Rectal smooth muscle tissue (tissue), 1 donor: Measurements from ENCODE around the gene DLL1.

Experiments
- H3K27ac ChIP-seq: one replicate; pipeline ENCODE4 v1.7.0; 2013; ENCODE audit warnings: low read depth, low read length, inconsistent platforms
- H3K27me3 ChIP-seq: one replicate; pipeline ENCODE4 v1.7.0; 2013; ENCODE audit warnings: low read length; ENCODE audit not compliant: control insufficient read depth, insufficient read depth
- H3K36me3 ChIP-seq: one replicate; pipeline ENCODE4 v1.7.0; 2013; ENCODE audit warnings: low read length; ENCODE audit not compliant: control insufficient read depth, insufficient read depth
- H3K4me1 ChIP-seq: one replicate; pipeline ENCODE4 v1.7.0; 2013; ENCODE audit warnings: low read length; ENCODE audit not compliant: control insufficient read depth, insufficient read depth
- H3K4me3 ChIP-seq: one replicate; pipeline ENCODE4 v1.7.0; 2013; ENCODE audit warnings: low read length
- H3K9ac ChIP-seq: one replicate; pipeline ENCODE4 v1.7.0; 2013; ENCODE audit warnings: low read length

Gene DLL1

DNA sequence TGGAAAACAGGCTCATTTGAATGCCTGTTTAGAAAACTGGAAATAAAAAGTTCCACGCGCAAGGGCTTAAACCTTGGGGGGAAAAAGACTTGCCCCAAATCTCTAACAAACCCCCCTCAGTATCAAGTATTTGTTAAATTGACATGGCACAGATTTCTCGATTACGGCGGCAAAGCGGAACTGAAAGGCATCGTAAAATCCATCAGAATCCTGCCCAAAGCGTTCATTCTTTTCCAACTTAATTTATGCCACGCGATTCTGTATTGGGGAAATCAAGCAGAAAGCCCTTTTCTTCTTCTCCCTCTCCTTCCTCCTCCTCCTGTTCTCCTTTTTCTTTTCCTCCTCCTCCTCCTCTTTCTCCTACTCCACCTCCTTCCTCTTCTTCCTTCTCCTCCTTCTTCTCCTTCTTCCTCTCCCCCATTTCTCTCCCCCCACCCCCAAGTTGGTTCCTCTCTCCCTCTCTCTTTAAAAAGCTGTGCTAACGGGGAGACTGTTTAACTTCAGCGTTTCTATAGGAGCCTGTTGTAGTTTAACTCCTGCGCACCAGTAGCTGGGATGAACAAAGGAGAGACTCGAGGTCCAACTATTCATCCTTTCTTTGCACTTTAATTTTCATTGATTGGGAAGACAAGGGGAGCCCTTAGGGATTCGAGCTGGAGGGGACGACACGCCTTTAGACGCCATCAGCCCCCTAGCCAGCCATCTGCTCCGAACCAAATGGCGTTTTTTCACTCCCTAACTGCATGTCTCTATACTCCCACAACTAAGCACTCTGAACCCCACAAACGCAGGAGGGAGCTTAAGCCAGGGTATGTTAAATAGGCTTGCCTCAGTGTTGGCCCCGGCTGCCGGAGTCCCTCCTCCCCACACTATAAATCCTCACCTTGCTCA lies 2.7 kb upstream of the DLL1 start:
- Histone ChIP-seq H3K36me3 (no peaks in the 10 kb centered on the region), H3K4me1 (peaks cover 4% of the 10 kb centered on the region), H3K27ac (no peak overlapping the region), H3K4me3 (no peak overlapping the region), H3K9ac (no peak overlapping the region), H3K27me3 (peaks cover 53% of the 10 kb centered on the region)

DNA sequence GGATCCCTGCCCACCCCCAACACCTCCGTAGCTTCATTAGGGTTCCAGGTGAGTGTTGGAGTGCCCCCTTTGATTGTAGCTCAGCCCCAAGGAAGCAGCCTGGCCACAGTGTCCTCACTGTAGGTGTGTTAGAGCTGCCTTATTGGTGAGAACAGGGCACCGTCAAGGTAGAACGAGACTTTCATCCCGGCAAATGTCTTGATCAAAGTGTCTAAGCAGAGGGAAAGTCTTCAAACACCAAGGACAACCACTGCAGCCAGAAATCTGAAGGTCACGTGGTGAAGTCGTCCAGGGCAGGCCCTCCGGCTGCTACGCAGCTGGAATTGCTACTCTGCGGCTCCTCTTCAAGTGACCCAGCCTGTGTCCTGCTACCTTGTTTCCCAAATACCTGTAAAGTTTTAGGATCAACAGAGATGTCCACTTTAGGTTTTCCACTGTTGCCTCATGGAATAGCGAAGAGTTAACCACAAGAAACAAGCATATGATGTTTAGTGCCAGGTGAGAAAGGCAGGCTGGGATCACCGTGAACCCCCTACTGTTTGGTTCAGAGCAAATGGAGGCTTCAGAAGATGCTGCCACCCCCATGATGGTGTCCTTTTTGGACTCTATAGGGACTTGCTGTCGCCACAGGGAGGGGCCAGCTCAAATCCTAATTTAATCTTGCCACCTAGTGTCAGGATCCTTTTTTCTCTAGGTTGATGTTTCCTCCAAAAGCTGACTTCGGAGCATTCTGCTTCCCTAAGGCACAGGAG lies 1.7 kb upstream of the DLL1 start:
- no peaks in the 10 kb centered on the region for H3K36me3 ChIP-seq
- H3K4me3 ChIP-seq, result peak overlapping the region; percentile 25
- no peak overlapping the region for H3K27ac ChIP-seq
- H3K27me3 ChIP-seq, result peaks cover 59% of the 10 kb centered on the region
- no peak overlapping the region for H3K9ac ChIP-seq
- peaks cover 4% of the 10 kb centered on the region for H3K4me1 ChIP-seq

DNA sequence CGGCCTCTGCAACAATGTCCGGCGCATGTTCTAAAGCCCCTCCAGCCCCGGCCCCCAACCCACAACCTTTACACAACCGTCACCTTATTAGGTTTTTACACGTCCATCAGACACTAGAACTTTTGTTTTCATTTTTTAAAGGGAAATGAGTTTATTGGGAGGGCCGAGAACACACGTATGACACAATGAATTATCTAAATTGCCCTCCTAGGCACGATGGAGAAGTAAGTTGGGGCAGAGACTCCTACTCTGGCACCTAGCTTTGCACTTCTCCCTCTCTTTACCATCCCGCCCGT lies 1.2 kb upstream of the DLL1 start:
- peaks cover 63% of the 10 kb centered on the region for H3K27me3 ChIP-seq
- no peak overlapping the region for H3K9ac ChIP-seq
- peak overlapping the region; percentile 54 for H3K4me3 ChIP-seq
- no peaks in the 10 kb centered on the region for H3K36me3 ChIP-seq
- H3K27ac ChIP-seq, result no peak overlapping the region
- H3K4me1 ChIP-seq, result peaks cover 4% of the 10 kb centered on the region

DNA sequence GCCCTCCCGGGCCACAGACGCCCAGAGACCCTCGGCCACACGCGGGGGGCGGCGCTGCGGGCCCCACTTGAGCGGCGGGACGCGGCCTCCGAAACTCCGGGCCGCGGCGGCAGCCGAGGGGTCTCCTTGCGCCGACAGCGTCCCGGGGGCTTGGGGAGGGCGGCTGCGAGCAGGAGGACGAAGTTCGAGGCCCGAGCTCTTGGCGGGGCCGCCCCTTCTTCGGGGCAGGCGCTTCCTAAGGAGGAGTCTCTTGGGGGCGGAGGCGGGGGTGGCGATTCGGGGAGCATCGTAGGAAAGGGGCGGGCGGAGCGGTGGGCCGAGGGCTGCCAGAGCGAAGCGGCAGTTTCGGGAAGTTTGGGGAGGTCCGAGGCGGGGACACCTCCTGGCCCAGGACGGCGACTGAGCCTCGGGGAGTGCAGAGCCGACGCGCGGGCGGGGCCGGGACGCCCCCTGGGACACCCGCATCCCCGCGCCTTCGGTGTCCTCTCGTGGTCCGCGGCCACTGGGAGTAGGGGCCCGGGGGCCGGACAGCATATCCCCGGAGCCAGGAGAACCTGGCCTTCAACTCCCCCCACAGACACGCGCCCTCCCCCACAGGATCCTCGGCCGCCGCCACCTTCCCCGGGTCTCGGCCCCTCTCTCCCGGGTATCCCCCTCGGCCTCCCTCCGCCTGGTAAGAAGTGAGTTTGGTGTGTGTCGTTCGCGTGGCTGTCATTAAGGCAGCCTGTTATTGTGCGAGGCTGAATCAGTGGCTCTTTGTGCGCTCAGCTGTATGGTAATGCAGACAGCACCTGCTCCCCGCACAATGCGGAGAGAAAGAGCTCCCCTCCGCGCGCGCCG lies 613 bp upstream of the DLL1 start:
- Histone ChIP-seq H3K4me1 (peaks cover 4% of the 10 kb centered on the region), H3K36me3 (no peaks in the 10 kb centered on the region), H3K27me3 (peaks cover 60% of the 10 kb centered on the region), H3K9ac (no peak overlapping the region), H3K4me3 (peak overlapping the region; percentile 54), H3K27ac (peak overlapping the region; percentile 14)

DNA sequence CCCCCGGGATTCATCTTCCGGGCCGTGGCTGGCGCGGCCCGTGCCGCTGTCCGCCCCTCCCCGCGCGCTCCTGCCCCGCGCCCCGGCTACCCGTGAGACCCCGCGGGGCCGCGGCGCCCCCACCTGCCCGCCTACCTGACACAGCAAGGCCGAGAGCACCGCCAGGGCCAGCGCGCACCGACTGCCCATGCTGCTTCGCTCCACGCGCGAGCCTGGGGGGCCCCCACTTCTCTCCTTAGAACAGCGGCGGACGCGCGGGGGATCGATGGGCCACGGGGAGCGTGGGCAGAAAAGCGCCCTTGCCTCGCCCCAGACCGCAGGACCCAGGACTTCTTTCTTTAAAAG lies 955 bp downstream of the DLL1 start:
- H3K4me1 ChIP-seq, result no peaks in the 10 kb centered on the region
- H3K36me3 ChIP-seq, result no peaks in the 10 kb centered on the region
- H3K27me3 ChIP-seq, result peaks cover 48% of the 10 kb centered on the region
- peak overlapping the region; percentile 35 for H3K9ac ChIP-seq
- no peak overlapping the region for H3K27ac ChIP-seq
- peak overlapping the region; percentile 76 for H3K4me3 ChIP-seq

- Histone ChIP-seq H3K27ac (no peak overlapping the region), H3K4me1 (no peaks in the 10 kb centered on the region), H3K27me3 (peaks cover 44% of the 10 kb centered on the region), H3K4me3 (peak overlapping the region; percentile 76), H3K36me3 (no peaks in the 10 kb centered on the region), H3K9ac (no peak overlapping the region)
These were observed 1.5 kb downstream of the DLL1 start for GRCh38 chr6:170289180-170289931.

DNA sequence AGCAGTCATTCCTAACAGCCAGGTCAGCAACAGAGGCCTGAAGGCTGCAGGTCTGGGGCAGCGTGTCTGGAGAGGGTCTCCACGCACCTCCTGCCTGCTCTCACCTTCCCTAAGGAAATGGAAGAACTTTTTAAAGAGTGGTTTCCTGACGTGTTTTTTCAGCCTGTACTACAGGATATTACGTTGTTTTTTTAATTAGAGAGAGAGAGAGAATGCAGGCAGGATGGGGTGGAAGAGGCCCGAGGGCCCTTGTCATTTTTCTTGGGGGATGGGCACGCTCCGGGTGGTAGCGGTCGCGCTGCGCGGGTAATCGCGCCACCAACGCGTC lies 2.1 kb downstream of the DLL1 start:
- H3K4me1 ChIP-seq, result no peaks in the 10 kb centered on the region
- H3K36me3 ChIP-seq, result no peaks in the 10 kb centered on the region
- no peak overlapping the region for H3K27ac ChIP-seq
- peaks cover 44% of the 10 kb centered on the region for H3K27me3 ChIP-seq
- H3K4me3 ChIP-seq, result peak overlapping the region; percentile 76
- no peak overlapping the region for H3K9ac ChIP-seq

GRCh38 chr6:170288091-170288631 lies 2.7 kb downstream of the DLL1 start:
- peak overlapping the region; percentile 76 for H3K4me3 ChIP-seq
- H3K27me3 ChIP-seq, result peaks cover 38% of the 10 kb centered on the region

DNA sequence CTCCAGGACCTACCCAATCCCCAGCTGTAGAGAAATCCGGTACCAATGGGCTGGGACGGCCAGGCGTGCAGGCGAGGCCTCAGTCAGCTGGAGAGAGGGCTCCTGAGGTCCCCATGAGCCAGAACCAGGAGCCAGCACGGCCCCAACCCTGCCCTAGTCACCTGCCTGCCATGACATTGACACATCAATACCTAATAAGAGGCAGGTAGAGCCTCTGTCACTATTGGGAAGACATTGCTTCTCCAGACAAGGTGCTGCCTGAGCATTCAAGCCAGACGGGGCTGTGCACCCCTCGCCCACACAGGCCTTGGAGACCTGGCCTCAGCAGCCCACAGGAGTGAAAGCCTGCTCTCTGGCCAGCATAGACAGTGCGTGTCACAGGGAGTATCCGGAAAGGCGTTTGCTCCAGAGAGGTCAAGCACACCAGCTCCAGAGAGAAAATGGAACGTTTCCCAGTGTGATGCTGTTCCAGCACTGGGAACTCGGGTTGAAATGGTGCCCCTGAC lies 3.5 kb downstream of the DLL1 start:
- H3K36me3 ChIP-seq, result no peaks in the 10 kb centered on the region
- peak overlapping the region; percentile 5 for H3K4me3 ChIP-seq
- H3K27ac ChIP-seq, result no peak overlapping the region
- H3K27me3 ChIP-seq, result peaks cover 31% of the 10 kb centered on the region
- H3K9ac ChIP-seq, result no peak overlapping the region
- no peaks in the 10 kb centered on the region for H3K4me1 ChIP-seq

More at GRCh38 chr6:170288091-170288631, 2.7 kb downstream of the DLL1 start:
- Histone ChIP-seq H3K36me3 (no peaks in the 10 kb centered on the region), H3K27ac (no peak overlapping the region), H3K9ac (no peak overlapping the region), H3K4me1 (no peaks in the 10 kb centered on the region)

GRCh38 chr6:170286934-170287265 lies 4.0 kb downstream of the DLL1 start:
- Histone ChIP-seq H3K27ac (no peak overlapping the region), H3K9ac (no peak overlapping the region), H3K4me3 (no peak overlapping the region), H3K36me3 (no peaks in the 10 kb centered on the region), H3K27me3 (peaks cover 26% of the 10 kb centered on the region), H3K4me1 (no peaks in the 10 kb centered on the region)

- no peaks in the 10 kb centered on the region for H3K4me1 ChIP-seq
- H3K27ac ChIP-seq, result no peak overlapping the region
- H3K9ac ChIP-seq, result no peak overlapping the region
- H3K27me3 ChIP-seq, result peaks cover 21% of the 10 kb centered on the region
- H3K4me3 ChIP-seq, result no peak overlapping the region
- no peaks in the 10 kb centered on the region for H3K36me3 ChIP-seq
These were observed 4.5 kb downstream of the DLL1 start for GRCh38 chr6:170286246-170286933.
